Fibroblast of the conjunctiva (primary cell): ENCODE results near the gene CORIN.
"Not testable (repeated sequence)": the region's sequence is repeated elsewhere in the genome, so short reads cannot be mapped to it uniquely, and the experiment has no call there.

Experiments
- DNase-seq: peaks from one replicate; pipeline ENCODE4 v3.0.0-alpha.2; 2010; ENCODE audit warnings: low read depth

Gene CORIN

GRCh38 chr4:47691757-47692383, 146.0 kb downstream of the CORIN start:
- not testable (repeated sequence) for DNase-seq

DNA sequence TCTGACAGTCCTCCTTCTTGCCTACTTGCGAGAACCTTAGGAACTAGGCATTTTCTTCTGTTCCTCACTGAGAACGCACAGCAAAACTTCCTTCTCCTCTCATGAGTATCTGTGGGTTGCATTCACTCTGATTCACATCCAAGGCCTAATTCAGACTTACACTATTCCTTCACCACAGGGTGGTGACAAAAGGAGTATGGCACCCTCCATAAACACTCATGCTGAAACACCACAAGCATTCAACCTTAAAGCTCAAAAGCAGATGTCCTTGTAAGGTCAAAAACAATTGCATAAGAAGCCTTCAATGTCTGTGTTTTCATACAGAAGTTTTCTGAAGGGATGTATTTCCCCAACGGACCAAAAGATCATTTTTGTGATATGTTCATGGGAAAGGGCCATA, 147.3 kb downstream of the CORIN start:
- no peak for DNase-seq

DNA sequence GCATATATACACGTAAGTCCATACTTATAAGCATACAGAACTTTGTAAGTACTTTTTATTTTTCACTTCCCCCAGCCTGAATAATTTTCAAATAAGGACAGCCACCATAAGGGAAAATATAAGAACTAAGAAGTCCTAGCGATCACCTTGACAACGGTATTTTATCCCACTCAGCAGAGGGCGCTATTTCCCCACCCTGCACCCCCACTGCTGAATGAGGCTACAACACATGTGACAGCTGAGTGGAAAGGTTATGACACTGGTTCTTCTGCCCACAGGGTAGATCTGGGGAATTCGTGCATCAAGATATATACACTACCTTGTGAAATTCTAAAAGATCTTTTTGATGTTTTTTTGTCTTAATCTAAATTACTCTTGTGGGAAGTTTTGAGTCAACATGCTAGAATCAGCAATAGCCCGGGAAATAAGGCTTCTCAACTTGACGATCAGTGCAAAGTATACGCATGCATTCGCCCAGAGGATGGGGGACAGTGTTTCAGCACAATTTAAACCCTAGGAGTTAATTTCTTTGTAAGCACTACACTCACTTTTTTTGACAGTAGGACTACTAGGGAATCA, 151.5 kb downstream of the CORIN start:
- peak; percentile 22 for DNase-seq

GRCh38 chr4:47675806-47676205, 162.1 kb downstream of the CORIN start:
- DNase-seq, result no peak

DNA sequence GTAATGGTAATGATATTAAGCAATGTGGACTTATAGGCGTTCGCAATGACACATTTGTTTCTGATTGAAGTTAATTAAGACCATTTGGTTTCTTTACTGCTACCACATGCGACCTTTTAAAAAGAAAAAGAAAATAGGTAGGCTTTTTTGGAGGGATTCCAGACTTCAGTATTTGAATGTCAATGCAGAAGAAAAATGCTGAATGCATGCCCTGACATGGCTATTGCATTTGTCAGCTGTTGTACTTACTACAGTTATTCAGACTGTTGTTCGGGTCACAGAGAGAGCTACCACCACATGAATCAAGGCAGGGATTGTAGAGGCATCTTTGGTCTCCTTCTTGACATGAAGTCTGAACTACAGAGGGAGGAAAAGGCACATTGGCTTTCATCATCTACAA, 163.7 kb downstream of the CORIN start:
- DNase-seq, result peak; percentile 10

DNA sequence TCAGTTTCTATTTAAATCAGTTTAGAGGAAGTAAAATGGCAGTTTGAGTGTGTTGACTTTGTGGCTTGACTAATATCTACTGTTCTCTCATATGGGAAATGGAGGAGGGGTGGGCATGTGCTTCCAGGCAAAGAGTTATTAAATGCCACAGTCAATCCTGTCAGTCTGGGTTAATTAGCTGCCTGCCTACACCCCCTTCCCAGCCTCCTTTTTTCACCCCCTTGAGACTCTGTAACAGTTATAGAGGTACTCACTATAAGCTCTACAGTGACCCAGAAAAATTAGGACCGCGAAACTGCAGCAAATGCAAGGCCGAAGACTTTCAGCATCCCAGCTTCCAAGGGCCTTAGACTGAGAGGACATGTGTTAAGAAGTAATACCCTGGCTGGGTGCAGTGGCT, 165.2 kb downstream of the CORIN start:
- DNase-seq, result no peak

GRCh38 chr4:47669946-47670345, 167.9 kb downstream of the CORIN start:
- DNase-seq, result no peak

- peak; percentile 44 for DNase-seq
Measured at GRCh38 chr4:47668810-47669408, 169.0 kb downstream of the CORIN start.

DNA sequence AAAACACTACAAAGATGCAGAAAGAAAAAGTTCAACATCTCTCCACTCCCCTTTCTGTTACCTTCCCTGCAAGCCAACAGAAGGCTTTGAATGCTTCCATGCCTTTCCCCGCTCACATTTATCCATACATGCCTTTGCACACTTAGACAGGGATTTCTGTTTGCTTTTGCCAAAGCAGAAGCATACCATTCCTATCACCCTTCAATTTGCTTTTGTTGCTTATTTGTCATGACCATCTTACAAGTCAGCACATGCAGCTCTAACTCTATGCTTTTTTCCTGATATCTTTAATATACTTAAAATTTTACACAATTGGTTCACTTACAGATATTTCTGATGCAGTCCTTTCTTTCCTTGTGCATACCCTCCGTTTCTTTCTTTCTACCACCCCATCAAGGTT, 169.6 kb downstream of the CORIN start:
- no peak for DNase-seq

GRCh38 chr4:47667552-47667951, 170.3 kb downstream of the CORIN start:
- DNase-seq, result no peak

- DNase-seq, result no peak
Measured at GRCh38 chr4:47664051-47664826, 173.6 kb downstream of the CORIN start.

- DNase-seq, result no peak
Measured at GRCh38 chr4:47662975-47663374, 174.9 kb downstream of the CORIN start.

DNA sequence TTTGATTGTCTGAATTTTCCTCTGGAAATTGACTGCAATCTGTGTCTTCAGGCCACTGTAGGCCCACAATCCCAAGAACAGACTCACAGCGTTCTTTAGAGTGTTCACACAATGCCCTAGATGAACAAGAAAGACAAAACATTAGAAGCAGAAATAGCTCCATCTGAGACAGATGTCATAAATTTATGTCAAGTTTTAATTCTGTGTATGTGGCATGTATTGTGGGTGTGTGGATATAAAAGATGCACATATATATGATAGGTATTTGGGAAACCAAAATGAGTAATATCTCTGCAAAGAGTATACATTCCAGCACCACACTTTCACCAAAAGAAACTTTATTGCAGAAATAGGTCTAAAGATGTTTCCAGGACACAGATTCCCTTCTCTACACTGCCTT, 176.1 kb downstream of the CORIN start:
- no peak for DNase-seq

DNA sequence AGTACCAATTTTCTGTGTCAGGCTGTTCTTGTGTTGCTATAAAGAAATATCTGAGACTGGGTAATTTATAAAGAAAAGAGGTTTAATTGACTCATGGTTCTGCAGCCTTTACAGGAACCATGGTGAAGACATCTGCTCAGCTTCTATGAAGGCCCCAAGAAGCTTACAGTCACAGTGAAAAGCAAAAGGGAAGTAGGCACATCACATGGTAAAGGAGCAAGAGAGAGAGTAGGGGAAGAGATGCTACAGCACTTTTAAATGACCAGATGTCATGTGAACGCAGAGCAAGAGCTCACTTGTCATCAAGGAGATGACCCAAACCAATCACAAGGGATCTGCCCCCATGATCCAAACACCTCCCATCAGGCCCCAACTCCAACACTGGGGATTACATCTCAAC, 178.5 kb downstream of the CORIN start:
- DNase-seq, result no peak

GRCh38 chr4:47654972-47655693, 182.7 kb downstream of the CORIN start:
- DNase-seq, result no peak

- DNase-seq, result no peak
Measured at GRCh38 chr4:47652092-47652491, 185.8 kb downstream of the CORIN start.

DNA sequence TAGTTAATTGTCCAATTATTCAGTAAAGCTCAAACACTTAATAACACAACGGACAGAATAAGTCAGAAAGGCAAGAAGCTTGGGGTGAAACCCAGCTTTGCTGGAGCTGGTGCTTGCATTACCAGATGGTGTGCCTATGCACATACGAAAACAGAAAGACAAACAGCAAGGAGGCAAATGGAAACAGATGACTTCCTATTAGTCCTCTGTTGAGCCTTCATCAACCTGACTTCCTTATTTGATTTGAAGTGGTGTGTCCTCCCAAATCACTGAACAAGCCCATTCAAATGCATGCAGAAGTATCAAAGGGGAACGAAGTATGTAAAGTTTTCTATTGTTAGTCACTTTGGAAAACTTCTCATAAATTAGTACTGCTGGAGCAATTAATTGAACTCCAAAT, 186.6 kb downstream of the CORIN start:
- DNase-seq, result no peak

GRCh38 chr4:47650584-47651130, 187.2 kb downstream of the CORIN start:
- no peak for DNase-seq

GRCh38 chr4:47647544-47647943, 190.3 kb downstream of the CORIN start:
- DNase-seq, result no peak

- DNase-seq, result no peak
Measured at GRCh38 chr4:47647029-47647428, 190.8 kb downstream of the CORIN start.

DNA sequence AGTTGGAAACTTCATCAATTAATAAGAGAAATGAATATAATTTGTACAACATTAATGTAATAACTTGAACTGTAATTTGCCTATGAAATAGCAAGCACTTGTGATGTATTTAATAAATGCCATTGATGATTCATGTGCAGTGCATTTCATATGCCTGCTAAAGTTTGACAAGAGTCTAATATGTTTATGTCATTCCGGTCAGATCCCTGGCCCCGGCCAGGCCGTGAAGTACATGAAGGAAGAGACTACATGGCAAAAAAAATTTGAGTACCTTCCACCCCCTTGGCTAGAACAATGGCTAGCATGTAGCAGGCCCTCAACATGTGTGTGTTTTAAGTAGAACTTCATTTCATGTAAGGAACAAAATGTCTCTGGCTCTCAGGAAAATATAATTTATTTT, 191.5 kb downstream of the CORIN start:
- DNase-seq, result no peak

- no peak for DNase-seq
Measured at GRCh38 chr4:47643845-47644244, 194.0 kb downstream of the CORIN start.
